Activated CD4-positive, alpha-beta T cell treated with anti-CD3 and anti-CD28 coated beads, Interleukin-2, amount 10 ng/mL, durations not matched to agents 24 days and 14 days (primary cell): ENCODE data around the gene ADGRG3. TPM values are rescaled to one million over a fixed set of nuclear protein-coding genes. Genes with fewer than 3 reads are reported as not detected.
"Not testable (repeated sequence)": the region's sequence is repeated elsewhere in the genome, so short reads cannot be mapped to it uniquely, and the experiment has no call there.

Experiments used
- DNase-seq: peaks from one replicate; pipeline ENCODE4 v3.0.0; 2022
- H3K27ac Mint-ChIP-seq: one replicate; pipeline ENCODE4 v1.8.0; 2022; ENCODE audit warnings: mild to moderate bottlenecking, mixed read lengths
- H3K27me3 Mint-ChIP-seq: one replicate; pipeline ENCODE4 v1.8.0; 2022; ENCODE audit warnings: mixed read lengths
- H3K36me3 Mint-ChIP-seq: one replicate; pipeline ENCODE4 v1.8.0; 2022; ENCODE audit warnings: low read depth, mild to moderate bottlenecking, mixed read lengths
- H3K4me1 Mint-ChIP-seq: one replicate; pipeline ENCODE4 v1.8.0; 2021; ENCODE audit warnings: mixed read lengths
- H3K4me3 Mint-ChIP-seq: one replicate; pipeline ENCODE4 v1.8.0; 2022; ENCODE audit warnings: mild to moderate bottlenecking, moderate library complexity, mixed read lengths
- H3K9me3 Mint-ChIP-seq: one replicate; pipeline ENCODE4 v1.8.0; 2021; ENCODE audit warnings: mixed read lengths
- intact Hi-C: fragments of 100-400 bp; cut with micrococcal nuclease; formaldehyde crosslinking; loops from one replicate; pipeline ENCODE4 v1.15.1; 2023
- total RNA-seq: library from RNA; stranded (reverse); gene quantifications from 2 replicates; pipeline ENCODE4 v1.2.3, GENCODE V29; 2022

The ADGRG3 gene
- total RNA-seq, 1 donor from 2014 or later, result not detected

- Mint-ChIP-seq H3K36me3 (no peaks in the 10 kb centered on the region), H3K27me3 (peaks cover 18% of the 10 kb centered on the region), H3K27ac (no peak overlapping the region), H3K4me3 (no peak overlapping the region), H3K4me1 (no peaks in the 10 kb centered on the region), H3K9me3 (no peaks in the 10 kb centered on the region)
- no peak for DNase-seq
- intact Hi-C loops, result no loop called here
Measured at GRCh38 chr16:57668630-57669475, 747 bp downstream of the ADGRG3 start.

DNA sequence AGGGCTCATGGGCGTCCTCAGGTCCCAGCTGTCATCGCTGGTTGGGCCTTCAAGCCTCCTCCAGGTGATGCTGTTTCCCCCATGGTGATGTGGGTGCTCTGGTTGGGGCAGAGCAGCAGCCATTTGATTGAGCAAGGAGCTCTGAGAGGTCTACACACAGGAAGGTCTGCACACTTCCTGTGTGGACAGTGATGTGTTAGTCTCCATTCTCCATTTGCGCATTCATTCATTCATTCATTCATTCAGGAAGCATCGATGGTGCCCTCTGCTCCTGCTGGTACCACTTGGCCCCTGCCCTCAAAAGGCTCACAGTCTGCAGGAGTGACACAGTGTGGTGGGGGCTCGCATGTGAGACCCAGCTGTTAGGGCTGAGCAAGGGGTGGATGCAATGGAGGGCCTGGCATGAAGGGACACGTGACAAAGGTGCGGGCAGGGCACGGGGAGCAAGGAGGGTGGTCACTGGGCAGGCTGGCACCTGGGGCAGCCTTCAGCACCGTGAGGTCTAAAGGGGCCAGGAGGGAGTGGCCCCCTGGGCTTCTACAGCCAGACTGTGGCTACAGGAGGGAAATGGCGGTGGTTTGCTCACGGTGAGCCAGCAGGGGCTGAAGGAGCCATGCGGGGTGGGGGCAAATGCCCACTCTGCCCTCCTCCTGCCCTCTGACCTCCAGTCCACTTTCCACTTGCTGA, 1.5 kb downstream of the ADGRG3 start:
- no peak overlapping the region for H3K4me3 Mint-ChIP-seq
- DNase-seq, result no peak
- H3K27ac Mint-ChIP-seq, result no peak overlapping the region
- intact Hi-C loops, result no loop called here
- H3K4me1 Mint-ChIP-seq, result no peaks in the 10 kb centered on the region
- H3K27me3 Mint-ChIP-seq, result peaks cover 20% of the 10 kb centered on the region
- no peaks in the 10 kb centered on the region for H3K9me3 Mint-ChIP-seq
- no peaks in the 10 kb centered on the region for H3K36me3 Mint-ChIP-seq

DNA sequence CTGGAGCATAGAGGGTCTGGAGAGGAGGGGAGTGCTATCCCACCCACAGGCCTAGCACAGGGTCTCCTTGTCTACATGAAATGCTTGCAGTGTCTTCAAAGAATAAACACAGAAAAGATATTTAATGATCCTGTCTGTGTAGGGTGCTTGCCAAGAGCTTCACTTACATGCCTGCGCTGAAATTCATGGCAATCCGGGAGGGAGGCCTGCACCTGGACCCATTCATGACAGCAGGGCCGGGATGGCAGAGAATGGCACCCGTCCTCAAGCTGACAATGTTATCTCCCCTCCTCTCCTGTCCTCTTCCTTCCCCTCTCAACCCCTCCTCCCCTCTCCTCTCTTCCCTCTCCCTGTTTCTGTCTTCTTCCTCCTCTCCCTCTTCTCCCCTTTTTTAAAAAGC, 2.1 kb downstream of the ADGRG3 start:
- Mint-ChIP-seq H3K9me3 (no peaks in the 10 kb centered on the region), H3K27ac (no peak overlapping the region), H3K36me3 (no peaks in the 10 kb centered on the region), H3K4me3 (no peak overlapping the region), H3K4me1 (no peaks in the 10 kb centered on the region), H3K27me3 (peaks cover 20% of the 10 kb centered on the region)
- no peak for DNase-seq
- intact Hi-C loops, result no loop called here

GRCh38 chr16:57671451-57671850, 3.3 kb downstream of the ADGRG3 start:
- H3K36me3 Mint-ChIP-seq, DNase-seq, intact Hi-C loops, H3K9me3 Mint-ChIP-seq, H3K27ac Mint-ChIP-seq, H3K4me1 Mint-ChIP-seq, H3K4me3 Mint-ChIP-seq: not testable (repeated sequence)
- peaks cover 20% of the 10 kb centered on the region for H3K27me3 Mint-ChIP-seq

- H3K36me3 Mint-ChIP-seq, result no peaks in the 10 kb centered on the region
- no peaks in the 10 kb centered on the region for H3K4me1 Mint-ChIP-seq
- no peak overlapping the region for H3K4me3 Mint-ChIP-seq
- H3K27ac Mint-ChIP-seq, result no peak overlapping the region
- intact Hi-C loops, result no loop called here
- H3K27me3 Mint-ChIP-seq, result peaks cover 20% of the 10 kb centered on the region
- DNase-seq, result no peak
- H3K9me3 Mint-ChIP-seq, result no peaks in the 10 kb centered on the region
Measured at GRCh38 chr16:57672416-57672815, 4.3 kb downstream of the ADGRG3 start.

DNA sequence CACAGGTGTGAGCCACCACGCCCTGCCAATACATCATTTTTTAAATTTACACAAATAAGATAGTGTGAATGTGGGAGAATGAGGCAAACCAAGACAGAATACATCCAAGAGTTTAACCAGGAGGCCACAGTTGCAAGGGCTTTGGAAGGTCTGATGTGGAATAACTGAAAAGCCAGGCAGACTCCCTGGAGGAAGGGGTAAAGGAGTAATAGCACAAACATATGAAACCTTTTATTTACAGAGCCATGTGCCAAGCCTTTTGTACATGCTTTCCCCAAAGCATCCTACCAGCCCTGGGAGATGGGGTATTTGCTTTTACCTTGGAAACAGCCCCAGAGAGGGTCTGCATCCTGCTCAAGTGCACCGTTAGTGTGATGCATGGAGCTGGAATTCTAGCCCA, 4.7 kb downstream of the ADGRG3 start:
- H3K4me1 Mint-ChIP-seq, result no peaks in the 10 kb centered on the region
- no peak for DNase-seq
- H3K27ac Mint-ChIP-seq, result no peak overlapping the region
- no peak overlapping the region for H3K4me3 Mint-ChIP-seq
- no peaks in the 10 kb centered on the region for H3K36me3 Mint-ChIP-seq
- H3K9me3 Mint-ChIP-seq, result no peaks in the 10 kb centered on the region
- intact Hi-C loops, result no loop called here
- H3K27me3 Mint-ChIP-seq, result peaks cover 20% of the 10 kb centered on the region

- H3K27ac Mint-ChIP-seq, result no peak overlapping the region
- DNase-seq, result no peak
- no peaks in the 10 kb centered on the region for H3K9me3 Mint-ChIP-seq
- intact Hi-C loops, result no loop called here
- no peak overlapping the region for H3K4me3 Mint-ChIP-seq
- no peaks in the 10 kb centered on the region for H3K36me3 Mint-ChIP-seq
- H3K27me3 Mint-ChIP-seq, result peaks cover 16% of the 10 kb centered on the region
- peaks cover 1% of the 10 kb centered on the region for H3K4me1 Mint-ChIP-seq
Measured at GRCh38 chr16:57675741-57676551, 7.8 kb downstream of the ADGRG3 start.

- H3K27me3 Mint-ChIP-seq, result peaks cover 12% of the 10 kb centered on the region
- DNase-seq, result no peak
- no peaks in the 10 kb centered on the region for H3K9me3 Mint-ChIP-seq
- intact Hi-C loops, result no loop called here
- H3K4me3 Mint-ChIP-seq, result no peak overlapping the region
- no peak overlapping the region for H3K27ac Mint-ChIP-seq
- H3K4me1 Mint-ChIP-seq, result peaks cover 1% of the 10 kb centered on the region
- no peaks in the 10 kb centered on the region for H3K36me3 Mint-ChIP-seq
Measured at GRCh38 chr16:57676553-57677085, 8.5 kb downstream of the ADGRG3 start.

GRCh38 chr16:57677622-57678369, 9.7 kb downstream of the ADGRG3 start:
- no peak for DNase-seq
- intact Hi-C loops, result no loop called here
- no peaks in the 10 kb centered on the region for H3K36me3 Mint-ChIP-seq
- H3K27ac Mint-ChIP-seq, result no peak overlapping the region
- no peak overlapping the region for H3K4me3 Mint-ChIP-seq
- H3K27me3 Mint-ChIP-seq, result peaks cover 11% of the 10 kb centered on the region
- no peaks in the 10 kb centered on the region for H3K9me3 Mint-ChIP-seq
- peaks cover 1% of the 10 kb centered on the region for H3K4me1 Mint-ChIP-seq

DNA sequence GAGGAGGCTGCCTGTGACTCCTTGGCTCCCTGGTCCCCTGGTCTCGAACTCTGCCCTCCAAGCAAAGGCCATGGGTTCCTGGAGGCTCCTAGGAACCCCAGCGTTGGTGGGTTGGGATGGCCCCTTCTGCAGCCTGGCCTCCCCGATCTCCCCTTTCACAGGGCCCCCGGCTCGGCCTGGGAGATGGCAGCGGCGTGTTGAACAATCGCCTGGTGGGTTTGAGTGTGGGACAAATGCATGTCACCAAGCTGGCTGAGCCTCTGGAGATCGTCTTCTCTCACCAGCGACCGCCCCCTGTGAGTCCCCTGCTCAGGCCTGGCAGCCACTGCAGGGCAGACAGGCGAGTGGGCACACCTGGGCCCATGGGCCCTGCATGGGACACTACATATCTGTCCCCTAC, 10.9 kb downstream of the ADGRG3 start:
- H3K4me3 Mint-ChIP-seq, result no peak overlapping the region
- H3K27ac Mint-ChIP-seq, result no peak overlapping the region
- peaks cover 1% of the 10 kb centered on the region for H3K4me1 Mint-ChIP-seq
- H3K36me3 Mint-ChIP-seq, result no peaks in the 10 kb centered on the region
- DNase-seq, result no peak
- intact Hi-C loops, result no loop called here
- H3K27me3 Mint-ChIP-seq, result peaks cover 2% of the 10 kb centered on the region
- H3K9me3 Mint-ChIP-seq, result no peaks in the 10 kb centered on the region

DNA sequence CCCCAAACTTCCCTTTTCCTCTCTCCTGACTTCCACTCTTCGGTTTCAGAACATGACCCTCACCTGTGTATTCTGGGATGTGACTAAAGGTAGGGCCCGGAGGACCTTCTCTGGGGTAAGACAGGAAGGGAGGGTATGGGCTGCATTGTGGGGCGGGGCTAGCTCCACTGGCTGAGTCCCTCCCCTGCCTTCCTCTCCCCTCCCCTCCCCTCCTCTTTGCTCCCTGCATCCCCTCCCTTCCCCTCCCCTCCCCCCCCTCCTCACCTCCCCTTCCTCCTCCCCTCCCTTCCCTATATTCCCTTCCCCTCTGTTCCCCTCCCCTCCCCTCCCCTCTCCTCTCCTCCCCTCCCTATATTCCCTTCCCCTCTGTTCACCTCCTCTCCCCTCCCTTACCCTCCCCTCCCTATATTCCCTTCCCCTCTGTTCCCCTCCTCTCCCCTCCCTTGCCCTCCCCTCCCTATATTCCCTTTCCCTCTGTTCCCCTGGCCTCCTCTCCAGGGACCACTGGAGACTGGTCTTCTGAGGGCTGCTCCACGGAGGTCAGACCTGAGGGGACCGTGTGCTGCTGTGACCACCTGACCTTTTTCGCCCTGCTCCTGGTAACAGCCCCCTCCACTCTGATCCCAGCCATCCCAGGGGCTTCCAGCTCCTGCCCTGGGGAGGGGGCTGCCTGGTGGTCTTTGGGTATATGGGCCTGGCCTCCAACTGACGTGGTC, 11.8 kb downstream of the ADGRG3 start:
- H3K9me3 Mint-ChIP-seq, result no peaks in the 10 kb centered on the region
- peaks cover 1% of the 10 kb centered on the region for H3K27me3 Mint-ChIP-seq
- no peak overlapping the region for H3K27ac Mint-ChIP-seq
- no peak overlapping the region for H3K4me3 Mint-ChIP-seq
- intact Hi-C loops, result no loop called here
- H3K36me3 Mint-ChIP-seq, result no peaks in the 10 kb centered on the region
- no peak for DNase-seq
- H3K4me1 Mint-ChIP-seq, result peaks cover 1% of the 10 kb centered on the region

DNA sequence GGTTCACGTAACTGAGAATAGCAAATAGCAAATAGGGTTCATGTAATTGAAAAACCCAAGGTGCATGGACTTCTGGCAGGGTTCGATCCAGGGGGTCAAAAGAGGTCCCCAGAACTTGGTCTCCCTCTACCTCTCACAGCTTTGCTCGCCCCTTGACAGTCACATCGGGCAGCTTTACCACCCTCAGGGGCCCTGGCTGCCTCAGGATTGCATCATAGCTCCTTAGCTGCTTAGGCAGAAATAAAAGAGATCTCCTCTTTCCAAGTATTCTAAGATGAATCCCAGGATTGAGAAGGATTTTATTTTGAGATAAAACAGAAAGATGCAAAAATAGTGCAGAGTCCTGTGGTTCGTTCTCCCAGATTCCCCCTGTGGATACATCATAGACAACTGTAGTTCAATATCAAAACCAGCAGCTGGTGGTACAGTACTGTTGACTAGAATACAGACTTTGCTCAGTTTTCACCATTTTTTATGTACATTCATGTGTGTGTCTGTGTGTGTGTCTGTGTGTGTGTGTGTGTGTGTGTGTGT, 12.8 kb downstream of the ADGRG3 start:
- H3K27ac Mint-ChIP-seq, result no peak overlapping the region
- intact Hi-C loops, result no loop called here

More for the DNA sequence above, 12.8 kb downstream of the ADGRG3 start:
- H3K9me3 Mint-ChIP-seq, result no peaks in the 10 kb centered on the region
- DNase-seq, result no peak
- peaks cover 1% of the 10 kb centered on the region for H3K27me3 Mint-ChIP-seq
- no peak overlapping the region for H3K4me3 Mint-ChIP-seq
- H3K36me3 Mint-ChIP-seq, result no peaks in the 10 kb centered on the region
- H3K4me1 Mint-ChIP-seq, result peaks cover 1% of the 10 kb centered on the region
